ENCODE results near the gene DYNC1I2.

DNA sequence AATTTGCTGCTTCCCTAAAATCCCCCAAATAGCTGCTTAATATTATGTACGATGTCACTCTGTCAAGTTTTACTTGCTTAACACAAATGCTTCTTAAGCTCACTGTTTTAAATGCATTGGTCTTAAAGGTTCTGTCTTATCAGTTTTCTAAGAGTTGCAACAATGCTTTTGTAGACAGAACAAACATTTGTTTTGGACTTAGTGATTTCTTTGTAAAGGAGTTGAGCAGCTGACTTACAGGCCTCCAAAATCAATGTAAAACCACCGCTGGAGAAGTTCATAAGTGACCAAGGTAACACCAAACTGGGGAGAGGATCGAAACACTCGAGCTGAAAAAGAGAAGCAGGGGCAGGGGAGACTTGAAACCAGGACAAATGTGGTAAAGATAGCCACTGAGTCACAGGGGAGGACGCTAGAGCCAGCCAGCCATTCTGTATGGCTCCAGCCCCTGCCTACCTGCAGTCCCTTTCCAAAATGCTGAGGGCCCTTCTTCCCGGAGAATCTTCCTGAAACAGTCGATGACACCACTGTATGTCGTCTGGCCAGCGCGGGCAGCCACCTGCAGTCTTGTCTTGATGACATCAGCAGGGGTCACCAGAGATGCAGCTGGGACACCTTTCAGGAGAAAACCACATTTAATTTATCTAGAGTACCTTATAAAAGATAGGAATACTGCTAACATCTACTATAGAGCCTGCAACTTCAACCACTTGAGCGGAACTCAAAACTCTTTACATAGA lies 100.2 kb downstream of the DYNC1I2 start:
- TF ChIP-seq, protein P1, sequence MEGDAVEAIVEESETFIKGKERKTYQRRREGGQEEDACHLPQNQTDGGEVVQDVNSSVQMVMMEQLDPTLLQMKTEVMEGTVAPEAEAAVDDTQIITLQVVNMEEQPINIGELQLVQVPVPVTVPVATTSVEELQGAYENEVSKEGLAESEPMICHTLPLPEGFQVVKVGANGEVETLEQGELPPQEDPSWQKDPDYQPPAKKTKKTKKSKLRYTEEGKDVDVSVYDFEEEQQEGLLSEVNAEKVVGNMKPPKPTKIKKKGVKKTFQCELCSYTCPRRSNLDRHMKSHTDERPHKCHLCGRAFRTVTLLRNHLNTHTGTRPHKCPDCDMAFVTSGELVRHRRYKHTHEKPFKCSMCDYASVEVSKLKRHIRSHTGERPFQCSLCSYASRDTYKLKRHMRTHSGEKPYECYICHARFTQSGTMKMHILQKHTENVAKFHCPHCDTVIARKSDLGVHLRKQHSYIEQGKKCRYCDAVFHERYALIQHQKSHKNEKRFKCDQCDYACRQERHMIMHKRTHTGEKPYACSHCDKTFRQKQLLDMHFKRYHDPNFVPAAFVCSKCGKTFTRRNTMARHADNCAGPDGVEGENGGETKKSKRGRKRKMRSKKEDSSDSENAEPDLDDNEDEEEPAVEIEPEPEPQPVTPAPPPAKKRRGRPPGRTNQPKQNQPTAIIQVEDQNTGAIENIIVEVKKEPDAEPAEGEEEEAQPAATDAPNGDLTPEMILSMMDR (IDR thresholded peaks at IDR 0.05) = no peak
- TF ChIP-seq POLR2AphosphoS5 (IDR thresholded peaks at IDR 0.05) = no peak
- TF ChIP-seq POLR2A (IDR thresholded peaks at IDR 0.05) = no peak
- TF ChIP-seq EP300 (IDR thresholded peaks at IDR 0.05; ENCODE audit: low read depth) = no peak

All from transverse colon (tissue), 4 donors.